Measurements from ENCODE around the gene SLC5A12.

The SLC5A12 gene

DNA sequence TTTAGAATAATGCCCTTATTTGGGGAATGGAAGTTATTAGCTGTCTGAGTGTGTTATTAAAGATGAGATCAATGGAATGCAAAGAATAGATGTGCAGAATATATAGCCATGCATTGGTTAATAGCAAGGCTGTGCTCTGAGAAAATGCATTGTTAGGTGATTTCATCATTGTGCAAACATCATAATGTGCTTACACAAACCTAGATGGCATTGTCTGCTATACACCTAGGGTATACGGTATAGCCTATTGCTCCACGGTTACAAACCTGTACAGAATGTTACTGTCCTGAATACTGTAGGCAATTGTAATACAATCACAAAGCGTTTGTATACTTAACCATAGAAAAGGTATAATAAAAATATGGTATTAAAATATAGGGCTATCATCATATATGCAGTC is 25.5 kb downstream of the SLC5A12 start (continued):
- no peak for TF ChIP-seq ZNF70 (CRISPR knock-in tag; IDR thresholded peaks at IDR 0.05)
- no peak for TF ChIP-seq GLIS3 (CRISPR knock-in tag; IDR thresholded peaks at IDR 0.05)
- TF ChIP-seq, protein P1, sequence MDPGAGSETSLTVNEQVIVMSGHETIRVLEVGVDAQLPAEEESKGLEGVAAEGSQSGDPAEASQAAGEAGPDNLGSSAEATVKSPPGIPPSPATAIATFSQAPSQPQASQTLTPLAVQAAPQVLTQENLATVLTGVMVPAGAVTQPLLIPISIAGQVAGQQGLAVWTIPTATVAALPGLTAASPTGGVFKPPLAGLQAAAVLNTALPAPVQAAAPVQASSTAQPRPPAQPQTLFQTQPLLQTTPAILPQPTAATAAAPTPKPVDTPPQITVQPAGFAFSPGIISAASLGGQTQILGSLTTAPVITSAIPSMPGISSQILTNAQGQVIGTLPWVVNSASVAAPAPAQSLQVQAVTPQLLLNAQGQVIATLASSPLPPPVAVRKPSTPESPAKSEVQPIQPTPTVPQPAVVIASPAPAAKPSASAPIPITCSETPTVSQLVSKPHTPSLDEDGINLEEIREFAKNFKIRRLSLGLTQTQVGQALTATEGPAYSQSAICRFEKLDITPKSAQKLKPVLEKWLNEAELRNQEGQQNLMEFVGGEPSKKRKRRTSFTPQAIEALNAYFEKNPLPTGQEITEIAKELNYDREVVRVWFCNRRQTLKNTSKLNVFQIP (CRISPR knock-in tag; IDR thresholded peaks at IDR 0.05; ENCODE audit: borderline replicate concordance, low read depth), result no peak

DNA sequence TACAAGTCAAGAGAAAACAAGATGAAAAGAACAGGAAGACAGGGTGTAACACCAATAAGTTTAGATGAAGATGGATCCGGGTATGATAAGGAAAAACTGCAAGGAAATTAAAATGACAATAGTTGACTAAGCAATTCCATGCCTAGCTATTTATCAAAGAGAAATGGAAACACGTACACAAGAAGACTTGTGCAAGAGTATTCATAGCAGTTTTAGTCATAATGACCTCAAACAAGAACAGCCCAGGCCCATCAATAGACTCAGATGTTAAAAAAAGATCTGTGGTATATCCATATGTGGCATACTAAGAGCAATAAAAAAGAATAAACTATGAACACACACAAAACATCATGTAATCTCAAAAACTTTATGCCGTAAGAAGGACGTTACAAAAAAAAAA is 33.2 kb downstream of the SLC5A12 start:
- TF ChIP-seq, protein P2, sequence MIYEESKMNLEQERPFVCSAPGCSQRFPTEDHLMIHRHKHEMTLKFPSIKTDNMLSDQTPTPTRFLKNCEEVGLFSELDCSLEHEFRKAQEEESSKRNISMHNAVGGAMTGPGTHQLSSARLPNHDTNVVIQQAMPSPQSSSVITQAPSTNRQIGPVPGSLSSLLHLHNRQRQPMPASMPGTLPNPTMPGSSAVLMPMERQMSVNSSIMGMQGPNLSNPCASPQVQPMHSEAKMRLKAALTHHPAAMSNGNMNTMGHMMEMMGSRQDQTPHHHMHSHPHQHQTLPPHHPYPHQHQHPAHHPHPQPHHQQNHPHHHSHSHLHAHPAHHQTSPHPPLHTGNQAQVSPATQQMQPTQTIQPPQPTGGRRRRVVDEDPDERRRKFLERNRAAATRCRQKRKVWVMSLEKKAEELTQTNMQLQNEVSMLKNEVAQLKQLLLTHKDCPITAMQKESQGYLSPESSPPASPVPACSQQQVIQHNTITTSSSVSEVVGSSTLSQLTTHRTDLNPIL (CRISPR knock-in tag; IDR thresholded peaks at IDR 0.05; ENCODE audit: low read depth), result no peak
- TF ChIP-seq ZNF8 (CRISPR knock-in tag; IDR thresholded peaks at IDR 0.05), result no peak
- TF ChIP-seq GLIS3 (CRISPR knock-in tag; IDR thresholded peaks at IDR 0.05), result no peak
- TF ChIP-seq, protein P3, sequence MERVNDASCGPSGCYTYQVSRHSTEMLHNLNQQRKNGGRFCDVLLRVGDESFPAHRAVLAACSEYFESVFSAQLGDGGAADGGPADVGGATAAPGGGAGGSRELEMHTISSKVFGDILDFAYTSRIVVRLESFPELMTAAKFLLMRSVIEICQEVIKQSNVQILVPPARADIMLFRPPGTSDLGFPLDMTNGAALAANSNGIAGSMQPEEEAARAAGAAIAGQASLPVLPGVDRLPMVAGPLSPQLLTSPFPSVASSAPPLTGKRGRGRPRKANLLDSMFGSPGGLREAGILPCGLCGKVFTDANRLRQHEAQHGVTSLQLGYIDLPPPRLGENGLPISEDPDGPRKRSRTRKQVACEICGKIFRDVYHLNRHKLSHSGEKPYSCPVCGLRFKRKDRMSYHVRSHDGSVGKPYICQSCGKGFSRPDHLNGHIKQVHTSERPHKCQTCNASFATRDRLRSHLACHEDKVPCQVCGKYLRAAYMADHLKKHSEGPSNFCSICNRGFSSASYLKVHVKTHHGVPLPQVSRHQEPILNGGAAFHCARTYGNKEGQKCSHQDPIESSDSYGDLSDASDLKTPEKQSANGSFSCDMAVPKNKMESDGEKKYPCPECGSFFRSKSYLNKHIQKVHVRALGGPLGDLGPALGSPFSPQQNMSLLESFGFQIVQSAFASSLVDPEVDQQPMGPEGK (CRISPR knock-in tag; IDR thresholded peaks at IDR 0.05; ENCODE audit: borderline replicate concordance), result no peak
- no peak for TF ChIP-seq ZNF70 (CRISPR knock-in tag; IDR thresholded peaks at IDR 0.05)
- no peak for TF ChIP-seq PPARA (CRISPR knock-in tag; IDR thresholded peaks at IDR 0.05; ENCODE audit: borderline replicate concordance)
- TF ChIP-seq ZFP3 (CRISPR knock-in tag; IDR thresholded peaks at IDR 0.05), result no peak
- TF ChIP-seq SNAI2 (CRISPR knock-in tag; IDR thresholded peaks at IDR 0.05), result no peak
- no peak for TF ChIP-seq OSR1 (CRISPR knock-in tag; IDR thresholded peaks at IDR 0.05)
- TF ChIP-seq, protein P4, sequence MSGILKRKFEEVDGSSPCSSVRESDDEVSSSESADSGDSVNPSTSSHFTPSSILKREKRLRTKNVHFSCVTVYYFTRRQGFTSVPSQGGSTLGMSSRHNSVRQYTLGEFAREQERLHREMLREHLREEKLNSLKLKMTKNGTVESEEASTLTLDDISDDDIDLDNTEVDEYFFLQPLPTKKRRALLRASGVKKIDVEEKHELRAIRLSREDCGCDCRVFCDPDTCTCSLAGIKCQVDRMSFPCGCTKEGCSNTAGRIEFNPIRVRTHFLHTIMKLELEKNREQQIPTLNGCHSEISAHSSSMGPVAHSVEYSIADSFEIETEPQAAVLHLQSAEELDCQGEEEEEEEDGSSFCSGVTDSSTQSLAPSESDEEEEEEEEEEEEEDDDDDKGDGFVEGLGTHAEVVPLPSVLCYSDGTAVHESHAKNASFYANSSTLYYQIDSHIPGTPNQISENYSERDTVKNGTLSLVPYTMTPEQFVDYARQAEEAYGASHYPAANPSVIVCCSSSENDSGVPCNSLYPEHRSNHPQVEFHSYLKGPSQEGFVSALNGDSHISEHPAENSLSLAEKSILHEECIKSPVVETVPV (CRISPR knock-in tag; IDR thresholded peaks at IDR 0.05), result no peak
- no peak for TF ChIP-seq ZNF565 (CRISPR knock-in tag; conservative IDR thresholded peaks at IDR 0.05; ENCODE audit: low read depth)
- TF ChIP-seq ZFP30 (CRISPR knock-in tag; IDR thresholded peaks at IDR 0.05), result no peak
- ATAC-seq, result no peak

DNA sequence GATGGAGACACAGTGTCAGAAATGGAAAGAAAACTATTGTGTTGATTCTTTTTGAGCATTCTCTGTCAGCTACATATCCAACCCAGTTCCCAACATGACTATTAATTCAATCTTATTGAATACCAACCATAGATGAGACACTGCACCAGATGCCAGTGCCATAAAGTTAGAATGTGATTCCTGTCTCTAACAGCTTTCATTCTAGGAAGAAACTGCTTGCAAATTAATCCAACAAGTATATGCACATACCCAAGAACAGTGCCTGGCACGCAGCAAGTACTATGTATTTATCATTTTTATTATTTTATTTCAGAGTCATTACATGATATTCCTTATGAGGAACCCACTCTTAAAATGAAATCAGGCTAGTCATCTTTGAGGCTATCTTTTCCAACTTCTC is 34.5 kb downstream of the SLC5A12 start:
- ATAC-seq, result no peak
- TF ChIP-seq BACH2 (CRISPR knock-in tag; IDR thresholded peaks at IDR 0.05; ENCODE audit: borderline replicate concordance) (no peak), PPARA (CRISPR knock-in tag; IDR thresholded peaks at IDR 0.05; ENCODE audit: borderline replicate concordance) (no peak), ZFP3 (CRISPR knock-in tag; IDR thresholded peaks at IDR 0.05) (no peak), TOX (CRISPR knock-in tag; IDR thresholded peaks at IDR 0.05; ENCODE audit: borderline replicate concordance) (no peak), ESRRG (CRISPR knock-in tag; IDR thresholded peaks at IDR 0.05) (no peak), ZC3H10 (CRISPR knock-in tag; IDR thresholded peaks at IDR 0.05) (no peak)
- TF ChIP-seq, protein P5, sequence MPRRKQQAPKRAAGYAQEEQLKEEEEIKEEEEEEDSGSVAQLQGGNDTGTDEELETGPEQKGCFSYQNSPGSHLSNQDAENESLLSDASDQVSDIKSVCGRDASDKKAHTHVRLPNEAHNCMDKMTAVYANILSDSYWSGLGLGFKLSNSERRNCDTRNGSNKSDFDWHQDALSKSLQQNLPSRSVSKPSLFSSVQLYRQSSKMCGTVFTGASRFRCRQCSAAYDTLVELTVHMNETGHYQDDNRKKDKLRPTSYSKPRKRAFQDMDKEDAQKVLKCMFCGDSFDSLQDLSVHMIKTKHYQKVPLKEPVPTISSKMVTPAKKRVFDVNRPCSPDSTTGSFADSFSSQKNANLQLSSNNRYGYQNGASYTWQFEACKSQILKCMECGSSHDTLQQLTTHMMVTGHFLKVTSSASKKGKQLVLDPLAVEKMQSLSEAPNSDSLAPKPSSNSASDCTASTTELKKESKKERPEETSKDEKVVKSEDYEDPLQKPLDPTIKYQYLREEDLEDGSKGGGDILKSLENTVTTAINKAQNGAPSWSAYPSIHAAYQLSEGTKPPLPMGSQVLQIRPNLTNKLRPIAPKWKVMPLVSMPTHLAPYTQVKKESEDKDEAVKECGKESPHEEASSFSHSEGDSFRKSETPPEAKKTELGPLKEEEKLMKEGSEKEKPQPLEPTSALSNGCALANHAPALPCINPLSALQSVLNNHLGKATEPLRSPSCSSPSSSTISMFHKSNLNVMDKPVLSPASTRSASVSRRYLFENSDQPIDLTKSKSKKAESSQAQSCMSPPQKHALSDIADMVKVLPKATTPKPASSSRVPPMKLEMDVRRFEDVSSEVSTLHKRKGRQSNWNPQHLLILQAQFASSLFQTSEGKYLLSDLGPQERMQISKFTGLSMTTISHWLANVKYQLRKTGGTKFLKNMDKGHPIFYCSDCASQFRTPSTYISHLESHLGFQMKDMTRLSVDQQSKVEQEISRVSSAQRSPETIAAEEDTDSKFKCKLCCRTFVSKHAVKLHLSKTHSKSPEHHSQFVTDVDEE (CRISPR knock-in tag; IDR thresholded peaks at IDR 0.05), result no peak

DNA sequence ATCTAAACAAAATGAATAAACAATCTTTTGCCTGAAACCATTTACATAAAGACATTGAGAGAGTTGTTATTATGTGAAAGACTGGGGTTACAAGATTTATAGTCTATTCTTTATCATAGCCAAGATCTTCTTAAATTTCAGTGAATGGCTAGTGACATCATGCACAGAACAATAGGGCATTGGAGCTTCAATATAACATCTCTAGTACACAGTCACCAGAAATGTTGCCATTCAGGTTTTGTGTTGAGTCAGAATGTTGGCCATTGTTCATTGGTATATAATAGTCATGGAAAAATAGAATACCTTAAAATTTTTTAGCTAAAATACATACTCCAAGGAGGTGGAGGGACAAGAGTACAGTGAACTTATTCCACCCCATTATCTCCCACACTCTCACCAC is 44.3 kb downstream of the SLC5A12 start:
- no peak for ATAC-seq
- TF ChIP-seq, protein P4 (CRISPR knock-in tag; IDR thresholded peaks at IDR 0.05), result no peak
- TF ChIP-seq, protein P1 (CRISPR knock-in tag; IDR thresholded peaks at IDR 0.05; ENCODE audit: borderline replicate concordance, low read depth), result no peak
- no peak for TF ChIP-seq ZC3H10 (CRISPR knock-in tag; IDR thresholded peaks at IDR 0.05)
- no peak for TF ChIP-seq PPARA (CRISPR knock-in tag; IDR thresholded peaks at IDR 0.05; ENCODE audit: borderline replicate concordance)
- TF ChIP-seq GLIS3 (CRISPR knock-in tag; IDR thresholded peaks at IDR 0.05), result no peak
- TF ChIP-seq TOX (CRISPR knock-in tag; IDR thresholded peaks at IDR 0.05; ENCODE audit: borderline replicate concordance), result no peak
- TF ChIP-seq, protein P2 (CRISPR knock-in tag; IDR thresholded peaks at IDR 0.05; ENCODE audit: low read depth), result no peak
- TF ChIP-seq ZNF8 (CRISPR knock-in tag; IDR thresholded peaks at IDR 0.05), result no peak
- TF ChIP-seq SNAI2 (CRISPR knock-in tag; IDR thresholded peaks at IDR 0.05), result no peak
- TF ChIP-seq ZNF70 (CRISPR knock-in tag; IDR thresholded peaks at IDR 0.05), result no peak
- no peak for TF ChIP-seq OSR1 (CRISPR knock-in tag; IDR thresholded peaks at IDR 0.05)
- no peak for TF ChIP-seq ARNTL (CRISPR knock-in tag; IDR thresholded peaks at IDR 0.05; ENCODE audit: borderline replicate concordance, low read depth)

Data from SK-N-SH treated with all-trans-retinoic acid at 6 μM for 48 hours (cell line).